HEK293 (cell line): ENCODE results near the gene ANKH.
"Not testable (repeated sequence)": the region's sequence is repeated elsewhere in the genome, so short reads cannot be mapped to it uniquely, and the experiment has no call there.

Experiments
- ATF2 ChIP-seq: fragments of 450-650 bp; formaldehyde crosslinking; IDR thresholded peaks from 2 replicates; pipeline ENCODE4 v1.5.1; 2016; ENCODE audit warnings: missing biosample characterization, missing genetic modification characterization, low read depth
- KLF1 ChIP-seq: fragments of 450-650 bp; formaldehyde crosslinking; IDR thresholded peaks from 2 replicates; pipeline ENCODE4 v1.5.1; 2016; ENCODE audit warnings: missing biosample characterization, missing genetic modification characterization
- ZNF544 ChIP-seq: fragments of 450-650 bp; formaldehyde crosslinking; IDR thresholded peaks from 2 replicates; pipeline ENCODE4 v1.5.0; 2017; ENCODE audit warnings: missing biosample characterization, missing genetic modification characterization
- ZNF707 ChIP-seq: fragments of 450-650 bp; formaldehyde crosslinking; IDR thresholded peaks from 2 replicates; pipeline ENCODE4 v1.5.1; 2016; ENCODE audit warnings: missing biosample characterization, missing genetic modification characterization
- TF ChIP-seq, protein P1 (sequence below): sonication (generic); formaldehyde crosslinking; IDR thresholded peaks from 2 replicates; pipeline ENCODE4 v1.8.1; 2022; ENCODE audit warnings: mild to moderate bottlenecking, moderate library complexity, missing genetic modification reagents

GRCh38 chr5:14848942-14849341 lies 22.6 kb downstream of the ANKH start:
- TF ChIP-seq ZNF707 (tag by site-specific recombination); ATF2; KLF1 (tag by site-specific recombination); ZNF544: not testable (repeated sequence)
- TF ChIP-seq, protein P1, sequence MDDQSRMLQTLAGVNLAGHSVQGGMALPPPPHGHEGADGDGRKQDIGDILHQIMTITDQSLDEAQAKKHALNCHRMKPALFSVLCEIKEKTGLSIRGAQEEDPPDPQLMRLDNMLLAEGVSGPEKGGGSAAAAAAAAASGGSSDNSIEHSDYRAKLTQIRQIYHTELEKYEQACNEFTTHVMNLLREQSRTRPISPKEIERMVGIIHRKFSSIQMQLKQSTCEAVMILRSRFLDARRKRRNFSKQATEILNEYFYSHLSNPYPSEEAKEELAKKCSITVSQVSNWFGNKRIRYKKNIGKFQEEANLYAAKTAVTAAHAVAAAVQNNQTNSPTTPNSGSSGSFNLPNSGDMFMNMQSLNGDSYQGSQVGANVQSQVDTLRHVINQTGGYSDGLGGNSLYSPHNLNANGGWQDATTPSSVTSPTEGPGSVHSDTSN = not testable (repeated sequence)
